Breast epithelium (tissue), 3 donors: ENCODE data around the gene TMC5.

Source experiments
- CTCF ChIP-seq, 3 donors: fragments of 450-650 bp; IDR thresholded peaks; one replicate each; pipeline ENCODE4 v1.5.1; 2016 to 2017; ENCODE audit warnings: antibody characterized with exemption in 3 of 3, mild to moderate bottlenecking in 3 of 3, moderate library complexity in 3 of 3
- POLR2A ChIP-seq: fragments of 450-650 bp; IDR thresholded peaks from one replicate; pipeline ENCODE4 v1.6.1; 2016; ENCODE audit warnings: antibody characterized with exemption, mild to moderate bottlenecking, moderate library complexity
- POLR2AphosphoS5 ChIP-seq, 3 donors: sonication (generic); formaldehyde crosslinking; IDR thresholded peaks; one replicate each; pipeline ENCODE4 v1.6.1; 2017; ENCODE audit warnings: antibody characterized with exemption in 3 of 3

DNA sequence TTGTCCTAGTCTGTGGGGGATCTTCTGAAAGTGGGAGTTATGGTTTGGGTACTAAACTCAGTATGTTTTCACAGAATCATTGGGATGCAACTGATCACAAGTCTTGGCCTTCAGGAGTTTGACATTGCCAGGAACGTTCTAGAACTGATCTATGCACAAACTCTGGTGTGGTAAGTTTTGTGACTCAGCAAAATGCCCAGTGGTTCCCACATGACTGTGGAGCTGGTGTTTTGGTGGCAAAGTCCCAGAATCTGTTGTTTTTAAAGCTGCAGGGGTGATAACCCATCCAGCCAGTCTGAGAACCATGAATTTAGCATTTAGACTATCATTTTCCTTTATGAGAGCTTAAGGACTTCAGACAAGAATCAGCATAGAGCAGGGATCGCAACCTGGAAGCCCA, 63.6 kb downstream of the TMC5 start:
- no peak for TF ChIP-seq CTCF (IDR thresholded peaks at IDR 0.05)
- no peak for TF ChIP-seq POLR2A
- TF ChIP-seq POLR2AphosphoS5 (IDR thresholded peaks at IDR 0.05) = no peak
